ENCODE results near the gene MECP2.
"Not testable (repeated sequence)": the region's sequence is repeated elsewhere in the genome, so short reads cannot be mapped to it uniquely, and the experiment has no call there.

Gene MECP2

DNA sequence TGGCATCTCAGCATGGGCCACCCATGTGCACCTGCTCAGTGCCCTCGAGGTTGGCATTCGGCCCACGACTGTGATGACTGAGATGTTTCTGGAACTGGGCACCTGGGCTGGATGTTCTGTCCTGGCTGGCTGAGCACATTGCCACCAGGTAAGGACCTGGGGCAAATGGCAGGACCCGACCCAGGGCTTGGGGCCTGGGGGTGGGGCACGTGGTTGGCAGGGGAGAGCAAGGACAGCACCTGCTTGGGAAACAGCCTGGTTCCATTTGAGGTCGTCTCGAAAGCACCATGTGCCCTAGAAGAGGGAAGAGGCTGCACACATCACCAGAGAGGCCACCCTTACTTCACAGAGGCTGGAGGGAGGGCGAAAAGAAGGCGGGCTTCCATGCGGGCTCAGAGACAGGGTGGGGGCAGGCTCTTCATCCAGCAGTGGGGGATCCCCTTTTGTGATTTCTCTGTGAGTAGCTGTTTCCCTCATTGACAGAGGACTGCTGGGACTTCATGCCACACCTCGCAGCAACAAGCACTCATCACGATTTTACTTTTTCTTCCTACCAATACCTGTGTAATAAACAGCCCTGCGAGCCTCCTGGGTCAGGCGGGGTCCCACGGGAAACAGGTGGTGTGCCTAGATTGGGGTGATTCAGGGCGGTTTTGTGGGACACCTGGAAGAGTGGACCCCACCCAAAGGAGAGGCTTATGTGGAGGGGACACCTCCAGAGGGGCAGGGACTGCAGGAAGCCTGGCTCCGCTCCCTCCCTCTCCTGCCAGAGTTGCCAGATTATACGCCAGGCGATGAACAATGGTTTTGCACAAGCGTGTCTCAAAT is 113.0 kb downstream of the MECP2 start:
- peak overlapping the region; percentile 81 for H3K27ac ChIP-seq (ENCODE audit: low read depth, low read length)
- peaks cover 18 to 34% of the 10 kb centered on the region in 2 donors for H3K4me1 ChIP-seq (ENCODE audit: control insufficient read depth in 1 of 2, insufficient read depth in 2 of 2, low read length in 2 of 2)
- H3K36me3 ChIP-seq (ENCODE audit: control insufficient read depth in 1 of 2, insufficient read depth in 2 of 2, low read length in 2 of 2), result no peaks in the 10 kb centered on the region
- H3K9me3 ChIP-seq (ENCODE audit: control insufficient read depth in 1 of 2, low read length in 2 of 2), result no peaks in the 10 kb centered on the region
- peak overlapping the region; percentile 25 to 33 for H3K9ac ChIP-seq (ENCODE audit: low read depth in 1 of 2, low read length in 2 of 2)
- peak overlapping the region in 1 of 2 donors; percentile 43 for H3K4me3 ChIP-seq (ENCODE audit: low read depth in 1 of 2, low read length in 2 of 2)
- H3K27me3 ChIP-seq (ENCODE audit: control insufficient read depth in 1 of 2, insufficient read depth in 2 of 2, low read length in 2 of 2), result no peaks in the 10 kb centered on the region

DNA sequence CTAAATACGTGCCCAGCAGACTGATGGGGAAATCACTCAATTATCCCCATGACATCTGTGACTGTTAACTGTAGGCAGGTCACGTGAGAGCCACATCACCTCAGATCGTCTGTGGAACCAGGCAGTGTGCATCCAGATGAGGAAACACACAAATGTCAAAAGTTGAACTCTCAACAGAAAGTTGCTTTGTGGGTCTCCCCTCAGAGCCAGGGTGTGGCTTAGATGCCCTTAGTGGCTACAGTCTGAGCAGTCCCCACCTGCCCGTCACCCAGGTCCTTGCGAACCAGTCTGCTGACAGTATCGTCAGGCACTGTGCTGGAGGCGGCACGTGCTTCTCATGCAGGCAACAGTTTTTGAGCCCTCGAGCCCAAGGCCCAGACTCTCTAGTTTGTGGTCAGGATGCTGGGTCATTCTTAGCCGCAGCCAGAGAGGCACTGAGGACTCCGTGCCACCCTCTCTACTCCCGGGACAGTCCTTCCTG is 114.2 kb downstream of the MECP2 start:
- H3K36me3 ChIP-seq (ENCODE audit: control insufficient read depth in 1 of 2, insufficient read depth in 2 of 2, low read length in 2 of 2), result no peaks in the 10 kb centered on the region
- no peak overlapping the region for H3K4me3 ChIP-seq (ENCODE audit: low read depth in 1 of 2, low read length in 2 of 2)
- H3K9me3 ChIP-seq (ENCODE audit: control insufficient read depth in 1 of 2, low read length in 2 of 2), result no peaks in the 10 kb centered on the region
- H3K9ac ChIP-seq (ENCODE audit: low read depth in 1 of 2, low read length in 2 of 2), result no peak overlapping the region
- peaks cover 18 to 34% of the 10 kb centered on the region in 2 donors for H3K4me1 ChIP-seq (ENCODE audit: control insufficient read depth in 1 of 2, insufficient read depth in 2 of 2, low read length in 2 of 2)
- no peaks in the 10 kb centered on the region for H3K27me3 ChIP-seq (ENCODE audit: control insufficient read depth in 1 of 2, insufficient read depth in 2 of 2, low read length in 2 of 2)
- no peak overlapping the region for H3K27ac ChIP-seq (ENCODE audit: low read depth, low read length)

- Histone ChIP-seq H3K4me1 (ENCODE audit: control insufficient read depth in 1 of 2, insufficient read depth in 2 of 2, low read length in 2 of 2) (peaks cover 18 to 34% of the 10 kb centered on the region in 2 donors), H3K27ac (ENCODE audit: low read depth, low read length) (no peak overlapping the region), H3K36me3 (ENCODE audit: control insufficient read depth in 1 of 2, insufficient read depth in 2 of 2, low read length in 2 of 2) (no peaks in the 10 kb centered on the region)
Observed at GRCh38 chrX:153981771-153982533, 115.6 kb downstream of the MECP2 start.

DNA sequence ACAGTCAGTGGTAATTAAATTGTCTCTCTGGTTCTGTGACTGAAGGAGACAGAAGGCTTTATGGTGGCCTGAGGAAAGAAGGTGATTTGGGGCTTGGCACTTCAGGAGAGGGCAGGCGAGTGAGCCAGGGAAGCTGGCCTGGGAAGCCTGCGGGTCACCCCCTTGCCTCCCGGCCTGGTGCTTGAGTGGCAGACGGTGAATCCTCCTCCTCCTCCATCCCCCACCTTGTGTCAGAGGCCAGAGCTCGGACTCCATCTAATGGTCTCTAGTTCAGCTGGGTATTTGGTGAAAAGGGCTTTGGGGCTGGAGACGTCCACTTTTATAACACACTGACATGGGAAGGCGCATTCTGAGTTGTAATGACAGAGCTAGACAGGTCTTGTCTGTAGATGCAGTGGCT is 116.3 kb downstream of the MECP2 start:
- Histone ChIP-seq H3K27me3 (ENCODE audit: control insufficient read depth in 1 of 2, insufficient read depth in 2 of 2, low read length in 2 of 2) (no peaks in the 10 kb centered on the region), H3K4me1 (ENCODE audit: control insufficient read depth in 1 of 2, insufficient read depth in 2 of 2, low read length in 2 of 2) (peaks cover 18 to 34% of the 10 kb centered on the region in 2 donors), H3K27ac (ENCODE audit: low read depth, low read length) (no peak overlapping the region), H3K36me3 (ENCODE audit: control insufficient read depth in 1 of 2, insufficient read depth in 2 of 2, low read length in 2 of 2) (no peaks in the 10 kb centered on the region), H3K4me3 (ENCODE audit: low read depth in 1 of 2, low read length in 2 of 2) (no peak overlapping the region), H3K9ac (ENCODE audit: low read depth in 1 of 2, low read length in 2 of 2) (peak overlapping the region in 1 of 2 donors; percentile 32), H3K9me3 (ENCODE audit: control insufficient read depth in 1 of 2, low read length in 2 of 2) (no peaks in the 10 kb centered on the region)

More at GRCh38 chrX:153981771-153982533, 115.6 kb downstream of the MECP2 start:
- Histone ChIP-seq H3K27me3 (ENCODE audit: control insufficient read depth in 1 of 2, insufficient read depth in 2 of 2, low read length in 2 of 2) (no peaks in the 10 kb centered on the region), H3K9me3 (ENCODE audit: control insufficient read depth in 1 of 2, low read length in 2 of 2) (no peaks in the 10 kb centered on the region), H3K4me3 (ENCODE audit: low read depth in 1 of 2, low read length in 2 of 2) (no peak overlapping the region), H3K9ac (ENCODE audit: low read depth in 1 of 2, low read length in 2 of 2) (no peak overlapping the region)

GRCh38 chrX:153980394-153980793 is 117.1 kb downstream of the MECP2 start:
- not testable (repeated sequence) for H3K27me3 ChIP-seq (ENCODE audit: control insufficient read depth in 1 of 2, insufficient read depth in 2 of 2, low read length in 2 of 2); H3K4me3 ChIP-seq (ENCODE audit: low read depth in 1 of 2, low read length in 2 of 2); H3K9me3 ChIP-seq (ENCODE audit: control insufficient read depth in 1 of 2, low read length in 2 of 2); H3K27ac ChIP-seq (ENCODE audit: low read depth, low read length); H3K36me3 ChIP-seq (ENCODE audit: control insufficient read depth in 1 of 2, insufficient read depth in 2 of 2, low read length in 2 of 2); H3K9ac ChIP-seq (ENCODE audit: low read depth in 1 of 2, low read length in 2 of 2)
- peaks cover 18 to 34% of the 10 kb centered on the region in 2 donors for H3K4me1 ChIP-seq (ENCODE audit: control insufficient read depth in 1 of 2, insufficient read depth in 2 of 2, low read length in 2 of 2)

- H3K4me3 ChIP-seq (ENCODE audit: low read depth in 1 of 2, low read length in 2 of 2), result peak overlapping the region in 1 of 2 donors; percentile 75
- no peak overlapping the region for H3K27ac ChIP-seq (ENCODE audit: low read depth, low read length)
- no peaks in the 10 kb centered on the region for H3K36me3 ChIP-seq (ENCODE audit: control insufficient read depth in 1 of 2, insufficient read depth in 2 of 2, low read length in 2 of 2)
- peaks cover 17 to 18% of the 10 kb centered on the region in 2 donors for H3K4me1 ChIP-seq (ENCODE audit: control insufficient read depth in 1 of 2, insufficient read depth in 2 of 2, low read length in 2 of 2)
- peak overlapping the region; percentile 76 to 86 for H3K9ac ChIP-seq (ENCODE audit: low read depth in 1 of 2, low read length in 2 of 2)
- H3K27me3 ChIP-seq (ENCODE audit: control insufficient read depth in 1 of 2, insufficient read depth in 2 of 2, low read length in 2 of 2), result no peaks in the 10 kb centered on the region
- no peaks in the 10 kb centered on the region for H3K9me3 ChIP-seq (ENCODE audit: control insufficient read depth in 1 of 2, low read length in 2 of 2)
Observed at GRCh38 chrX:153974726-153975286, 122.7 kb downstream of the MECP2 start.

DNA sequence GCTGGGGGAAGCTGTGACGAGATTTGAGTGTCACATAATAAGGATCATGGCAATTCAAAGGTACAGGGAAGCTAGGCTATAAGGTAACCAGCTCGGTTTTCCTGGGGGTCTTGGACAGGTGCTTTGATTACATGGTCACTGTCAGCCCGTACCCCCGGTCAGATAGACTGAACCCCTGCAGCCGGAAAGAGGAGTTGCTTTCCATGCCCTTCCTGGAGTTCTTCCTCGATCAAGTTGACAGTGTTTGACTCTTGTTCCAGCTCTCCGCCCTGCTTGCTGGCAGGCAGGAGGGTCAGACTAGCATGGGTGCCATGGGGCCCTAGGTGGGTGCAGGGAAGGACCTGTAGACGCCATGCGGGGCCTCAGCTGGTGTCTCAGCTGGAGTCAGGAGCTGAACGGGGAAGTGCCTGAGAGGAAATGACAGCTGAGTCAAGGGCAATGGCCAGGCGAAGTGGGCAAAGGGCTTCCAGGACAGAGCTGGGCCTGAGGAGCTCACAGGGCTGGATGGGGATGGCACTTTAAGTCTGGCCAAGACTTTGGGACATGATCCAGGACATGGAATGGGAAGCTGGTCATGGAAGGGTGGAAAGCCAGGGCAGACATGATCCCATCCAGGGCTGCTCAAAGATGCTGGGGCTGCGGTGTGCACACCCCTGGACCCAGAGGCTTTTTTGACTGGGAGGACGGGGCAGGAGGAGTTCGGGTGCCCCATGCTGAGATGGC is 123.4 kb downstream of the MECP2 start:
- H3K4me3 ChIP-seq (ENCODE audit: low read depth in 1 of 2, low read length in 2 of 2), result peak overlapping the region in 1 of 2 donors; percentile 75

DNA sequence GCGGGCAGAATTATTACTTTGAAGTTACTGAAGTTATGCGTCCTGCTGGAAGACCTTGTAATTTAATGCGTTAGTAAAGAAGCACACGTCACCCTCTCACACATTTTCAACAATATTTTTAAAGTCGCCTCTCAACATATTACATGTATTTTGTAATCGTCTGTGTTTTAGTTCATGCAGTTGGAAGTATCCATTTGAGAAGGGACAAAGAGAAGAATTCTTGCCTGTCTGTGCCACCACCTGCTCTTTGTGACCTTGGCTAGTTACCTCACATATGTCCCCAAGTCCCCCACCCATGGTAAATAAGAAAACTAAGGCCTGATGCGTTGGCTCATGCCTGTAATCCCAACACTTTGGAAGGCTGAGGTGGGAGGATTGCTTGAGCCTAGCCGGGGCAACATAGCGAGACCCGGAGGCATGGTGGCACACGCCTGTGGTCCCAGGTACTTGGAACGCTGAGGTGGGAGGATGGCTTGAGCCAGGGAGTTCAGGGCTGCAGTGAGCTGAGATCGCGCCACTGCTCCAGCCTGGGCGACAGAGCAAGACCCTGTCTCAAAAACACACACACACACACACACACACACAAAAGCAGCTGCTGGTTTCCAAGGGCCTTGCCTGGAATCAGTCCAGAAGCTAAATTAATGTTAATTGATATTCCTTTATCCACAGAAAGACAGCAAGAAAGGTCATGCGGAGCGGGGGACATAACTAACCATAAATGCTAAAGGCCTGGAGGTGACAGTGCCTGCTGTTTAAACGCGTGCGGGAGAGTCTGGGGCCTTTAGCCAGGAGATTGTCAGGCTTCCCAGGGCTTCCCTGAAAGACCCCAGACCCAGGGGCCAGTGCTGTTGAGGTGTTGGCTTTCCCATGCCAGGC is 124.2 kb downstream of the MECP2 start:
- H3K4me1 ChIP-seq (ENCODE audit: control insufficient read depth in 1 of 2, insufficient read depth in 2 of 2, low read length in 2 of 2), result peaks cover 18 to 31% of the 10 kb centered on the region in 2 donors
- peak overlapping the region; percentile 66 to 75 for H3K4me3 ChIP-seq (ENCODE audit: low read depth in 1 of 2, low read length in 2 of 2)
- peak overlapping the region; percentile 76 to 86 for H3K9ac ChIP-seq (ENCODE audit: low read depth in 1 of 2, low read length in 2 of 2)
- H3K36me3 ChIP-seq (ENCODE audit: control insufficient read depth in 1 of 2, insufficient read depth in 2 of 2, low read length in 2 of 2), result no peaks in the 10 kb centered on the region
- no peaks in the 10 kb centered on the region for H3K9me3 ChIP-seq (ENCODE audit: control insufficient read depth in 1 of 2, low read length in 2 of 2)
- H3K27me3 ChIP-seq (ENCODE audit: control insufficient read depth in 1 of 2, insufficient read depth in 2 of 2, low read length in 2 of 2), result no peaks in the 10 kb centered on the region
- peak overlapping the region; percentile 97 for H3K27ac ChIP-seq (ENCODE audit: low read depth, low read length)

More for the DNA sequence above, 123.4 kb downstream of the MECP2 start:
- no peaks in the 10 kb centered on the region for H3K27me3 ChIP-seq (ENCODE audit: control insufficient read depth in 1 of 2, insufficient read depth in 2 of 2, low read length in 2 of 2)
- H3K4me1 ChIP-seq (ENCODE audit: control insufficient read depth in 1 of 2, insufficient read depth in 2 of 2, low read length in 2 of 2), result peaks cover 17 to 23% of the 10 kb centered on the region in 2 donors
- H3K27ac ChIP-seq (ENCODE audit: low read depth, low read length), result peak overlapping the region; percentile 97
- H3K9me3 ChIP-seq (ENCODE audit: control insufficient read depth in 1 of 2, low read length in 2 of 2), result no peaks in the 10 kb centered on the region
- H3K36me3 ChIP-seq (ENCODE audit: control insufficient read depth in 1 of 2, insufficient read depth in 2 of 2, low read length in 2 of 2), result no peaks in the 10 kb centered on the region
- peak overlapping the region; percentile 76 to 86 for H3K9ac ChIP-seq (ENCODE audit: low read depth in 1 of 2, low read length in 2 of 2)

Data from duodenal mucosa (tissue), 2 donors.